GM12892 (cell line): ENCODE data around the gene KREMEN1.

Source experiments
- POLR2A ChIP-seq: IDR thresholded peaks from 2 replicates; pipeline ENCODE4 v1.6.1; 2011; ENCODE audit warnings: low read depth, low read length, control low read depth
- POLR2AphosphoS5 ChIP-seq: IDR thresholded peaks from 2 replicates; pipeline ENCODE4 v1.6.1; 2011; ENCODE audit warnings: low read depth, low read length, control low read depth

GRCh38 chr22:29078869-29079207 is 6.0 kb downstream of the KREMEN1 start:
- TF ChIP-seq POLR2A: no peak
- TF ChIP-seq POLR2AphosphoS5: no peak
